GM12874 (cell line): ENCODE measurements around the gene MRPL49.

Experiments
- TF ChIP-seq, protein P1 (sequence below): IDR thresholded peaks from 2 replicates; pipeline ENCODE4 v1.5.1; 2011; ENCODE audit warnings: low read depth, mild to moderate bottlenecking, control low read depth, low read length, moderate library complexity; ENCODE audit not compliant: insufficient read depth

The MRPL49 gene

DNA sequence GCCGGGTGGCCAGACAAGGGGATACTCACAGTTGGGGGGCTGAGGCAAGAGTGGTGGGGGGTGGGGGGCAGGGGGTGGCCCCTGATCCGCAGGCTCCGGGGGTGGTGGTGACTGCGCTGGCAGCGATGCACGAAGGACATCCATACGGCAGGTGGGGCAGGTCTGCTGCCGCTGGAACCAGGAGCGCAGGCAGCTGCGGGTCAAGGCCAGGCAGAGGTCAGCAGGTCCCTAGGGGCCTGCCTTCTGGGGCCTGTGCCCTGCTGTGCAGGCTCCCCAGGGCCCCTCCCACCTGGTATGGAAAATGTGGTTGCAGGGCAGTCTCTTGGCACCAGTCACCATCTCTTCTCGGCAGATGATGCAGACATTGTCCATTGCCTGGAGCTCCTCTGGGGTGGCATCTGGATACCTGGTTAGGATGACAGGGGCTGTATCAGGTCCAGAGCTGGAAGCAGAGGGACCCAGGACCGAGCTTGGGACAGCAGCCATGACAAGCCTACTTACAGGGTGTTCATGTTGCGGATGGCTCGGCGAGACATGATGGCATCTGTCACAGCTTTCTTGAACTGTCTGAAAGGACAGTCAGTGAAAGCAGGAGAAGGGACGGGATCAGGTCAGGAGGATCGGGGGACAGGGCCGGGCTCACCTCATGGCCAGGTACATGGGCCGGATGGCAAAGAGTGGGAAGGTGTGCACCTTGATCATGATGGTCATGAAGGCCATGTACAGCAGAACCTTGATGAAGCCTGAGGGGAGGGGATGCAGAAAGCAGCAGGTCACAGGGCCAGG is 8.7 kb downstream of the MRPL49 start:
- TF ChIP-seq, protein P1, sequence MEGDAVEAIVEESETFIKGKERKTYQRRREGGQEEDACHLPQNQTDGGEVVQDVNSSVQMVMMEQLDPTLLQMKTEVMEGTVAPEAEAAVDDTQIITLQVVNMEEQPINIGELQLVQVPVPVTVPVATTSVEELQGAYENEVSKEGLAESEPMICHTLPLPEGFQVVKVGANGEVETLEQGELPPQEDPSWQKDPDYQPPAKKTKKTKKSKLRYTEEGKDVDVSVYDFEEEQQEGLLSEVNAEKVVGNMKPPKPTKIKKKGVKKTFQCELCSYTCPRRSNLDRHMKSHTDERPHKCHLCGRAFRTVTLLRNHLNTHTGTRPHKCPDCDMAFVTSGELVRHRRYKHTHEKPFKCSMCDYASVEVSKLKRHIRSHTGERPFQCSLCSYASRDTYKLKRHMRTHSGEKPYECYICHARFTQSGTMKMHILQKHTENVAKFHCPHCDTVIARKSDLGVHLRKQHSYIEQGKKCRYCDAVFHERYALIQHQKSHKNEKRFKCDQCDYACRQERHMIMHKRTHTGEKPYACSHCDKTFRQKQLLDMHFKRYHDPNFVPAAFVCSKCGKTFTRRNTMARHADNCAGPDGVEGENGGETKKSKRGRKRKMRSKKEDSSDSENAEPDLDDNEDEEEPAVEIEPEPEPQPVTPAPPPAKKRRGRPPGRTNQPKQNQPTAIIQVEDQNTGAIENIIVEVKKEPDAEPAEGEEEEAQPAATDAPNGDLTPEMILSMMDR = no peak

DNA sequence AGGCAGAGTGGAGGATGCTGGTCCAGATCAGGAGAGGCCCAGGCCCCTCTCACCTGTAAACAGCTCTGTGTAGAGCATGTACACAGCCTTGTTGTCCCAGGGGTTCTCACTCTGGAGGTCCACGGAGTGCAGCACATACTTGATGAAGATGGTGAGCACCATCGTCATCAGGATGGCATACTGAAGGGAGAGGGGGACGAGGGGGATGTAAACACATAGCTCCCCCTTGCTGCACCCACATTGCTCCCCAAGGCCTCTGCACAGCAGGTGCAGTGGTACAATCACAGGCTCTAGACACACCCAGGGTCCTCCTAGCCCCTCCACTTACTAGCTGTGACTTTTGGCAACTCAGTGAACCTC is 9.3 kb downstream of the MRPL49 start:
- TF ChIP-seq, protein P1 = no peak

DNA sequence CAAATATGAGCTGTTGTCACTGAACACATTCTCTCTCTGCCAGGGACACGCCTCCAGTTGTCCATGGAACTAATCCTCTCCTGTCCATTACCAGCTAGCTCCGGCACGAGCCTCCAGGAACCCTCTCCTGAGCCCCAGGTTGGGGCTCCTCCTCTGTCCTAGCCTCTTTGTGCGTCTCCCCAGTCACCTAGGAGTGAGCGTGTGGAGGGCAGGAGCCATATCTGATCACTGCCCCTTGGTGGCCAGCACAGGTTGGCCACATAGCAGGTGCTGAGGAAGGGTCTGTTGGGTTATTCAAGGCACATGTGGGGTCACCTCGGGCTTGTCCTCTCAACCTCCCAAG is 9.7 kb downstream of the MRPL49 start:
- TF ChIP-seq, protein P1 = no peak

DNA sequence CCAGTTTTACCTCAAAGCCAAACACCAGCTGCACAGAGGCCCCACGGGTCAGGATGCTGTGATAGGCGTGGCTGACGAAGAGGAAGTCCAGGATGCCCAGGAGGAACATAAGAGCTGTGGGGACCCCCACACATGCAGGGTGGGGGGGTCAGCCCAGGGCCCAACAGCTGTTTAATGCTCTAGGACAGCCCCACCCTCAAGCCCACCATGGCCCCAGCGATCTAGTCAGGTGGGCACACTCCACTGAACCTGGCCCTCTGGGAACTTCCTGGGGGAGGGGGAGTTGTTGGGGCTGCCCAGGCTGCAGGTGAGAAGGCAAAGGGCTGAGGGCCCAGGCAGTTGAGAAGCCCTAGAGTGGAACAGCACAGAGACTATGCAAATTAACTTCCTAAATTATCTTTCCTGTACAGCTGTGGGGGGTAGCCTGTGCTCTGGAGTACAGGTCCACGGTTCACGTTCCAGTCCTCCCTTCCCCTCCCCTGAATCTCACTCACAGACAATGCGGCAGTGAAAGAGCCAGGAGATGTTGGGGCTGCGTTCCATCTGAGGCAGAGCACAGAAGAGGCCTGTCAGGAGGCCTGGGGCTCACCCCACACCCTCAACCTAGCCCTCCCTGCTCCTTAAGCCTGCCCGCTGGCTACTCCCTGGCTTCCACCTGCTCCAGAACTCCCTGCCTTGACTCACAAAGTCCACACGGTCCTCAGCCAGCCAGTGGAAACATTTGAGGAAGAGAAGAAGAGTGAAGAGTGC is 10.3 kb downstream of the MRPL49 start:
- TF ChIP-seq, protein P1 = no peak

DNA sequence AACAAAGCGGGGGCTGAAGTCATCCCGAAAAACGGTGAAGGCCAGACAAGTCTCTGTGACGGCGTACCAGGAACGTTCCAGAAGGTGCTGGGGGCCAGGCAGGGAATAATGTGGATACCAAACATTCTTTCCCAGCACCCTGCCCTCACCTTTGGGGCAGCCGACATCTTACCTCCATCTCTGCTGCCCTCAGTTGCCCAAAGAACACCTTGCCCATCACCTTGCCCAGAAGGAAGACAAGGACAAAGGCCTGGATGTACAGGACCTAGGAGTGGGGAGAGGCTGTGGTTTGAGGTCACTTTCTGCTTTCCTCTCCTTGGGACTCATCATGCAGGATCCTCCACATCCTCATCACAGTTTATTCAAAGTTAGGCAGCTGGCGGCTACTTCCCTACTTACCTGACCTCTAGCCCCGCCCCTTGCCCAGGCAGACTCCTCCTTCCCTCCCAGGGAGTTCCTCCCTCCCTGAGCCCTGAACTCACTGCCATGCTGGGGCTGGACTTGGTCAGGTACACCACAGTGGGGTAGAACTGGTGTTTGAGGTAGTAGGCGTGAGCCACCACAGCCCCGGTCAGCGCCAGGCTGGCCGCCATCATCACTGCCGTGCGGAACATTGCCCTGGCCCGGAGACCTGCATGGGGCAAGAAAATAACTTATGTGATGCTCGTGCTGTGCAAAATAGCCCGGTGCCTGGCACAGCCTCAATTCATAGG is 11.0 kb downstream of the MRPL49 start:
- TF ChIP-seq, protein P1 = no peak

DNA sequence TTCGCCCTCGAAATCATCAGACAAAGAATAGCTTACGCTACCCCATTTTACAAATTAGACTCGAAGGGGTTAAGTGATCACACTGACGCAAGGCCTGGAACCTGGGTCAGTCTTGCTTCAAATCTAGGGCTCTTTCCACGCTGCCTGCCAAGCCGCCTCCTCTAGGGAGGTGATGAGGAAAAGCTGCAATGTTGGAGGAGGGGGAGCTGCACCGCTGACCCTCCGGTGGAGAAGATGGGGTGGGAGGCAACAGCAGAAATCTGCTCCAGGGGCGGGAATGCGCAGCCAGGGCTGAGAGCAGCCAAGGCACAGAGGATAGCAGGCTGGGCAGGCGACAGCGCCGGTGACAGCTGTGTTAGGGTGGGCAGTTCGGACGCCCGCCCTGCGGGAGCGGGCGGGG is 11.6 kb downstream of the MRPL49 start:
- TF ChIP-seq, protein P1 = no peak

DNA sequence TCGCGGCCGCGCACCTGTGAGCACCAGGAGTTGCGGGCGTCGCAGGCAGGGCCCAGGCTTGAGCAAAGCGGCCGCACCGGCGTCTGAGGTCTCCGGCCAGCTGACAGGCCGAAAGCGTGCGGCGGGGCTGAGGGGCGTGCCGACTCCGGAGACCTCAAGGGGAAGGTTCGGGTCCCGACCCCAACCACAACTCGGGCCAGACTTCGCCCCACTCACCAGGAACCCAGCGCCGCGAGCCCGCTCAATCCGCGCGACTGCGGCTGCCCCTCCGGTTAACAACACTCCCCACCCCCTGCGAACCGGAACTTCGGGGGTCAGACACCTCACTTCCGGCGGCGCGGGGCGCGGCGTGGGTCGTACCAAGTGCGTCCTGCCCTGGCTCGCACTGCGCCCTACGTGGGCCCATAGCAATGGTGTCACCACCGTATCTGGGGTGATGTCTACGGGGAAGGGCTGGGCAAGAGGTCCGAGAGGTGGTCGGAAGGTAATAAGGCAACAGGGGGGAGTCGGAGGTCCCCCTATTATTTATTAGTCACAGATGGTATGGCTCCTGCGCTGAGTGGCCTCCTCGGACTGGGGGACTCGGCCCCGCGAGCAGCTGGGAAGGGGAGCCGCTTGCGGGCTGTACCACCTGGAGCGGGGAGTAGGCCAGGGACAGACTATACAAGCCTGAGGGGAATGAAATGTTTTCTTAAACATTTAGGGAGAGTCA is 12.3 kb downstream of the MRPL49 start, which contains the start of gene SYVN1:
SYVN1 (minus strand) TSS at position 280 of the 712 bp plus-strand sequence. CDS start 918 bp downstream, outside the sequence.
- TF ChIP-seq, protein P1 = no peak
